GM12864 (cell line): Measurements from ENCODE around the gene TAF11.

ENCODE experiments used
- DNase-seq: peaks from one replicate; pipeline ENCODE4 v3.0.0-alpha.2; 2011; ENCODE audit warnings: low read depth
- H3K4me3 ChIP-seq: 2 replicates; pipeline ENCODE4 v1.5.1; 2011; ENCODE audit warnings: mild to moderate bottlenecking, low read depth, low read length, control low read depth
- TF ChIP-seq, protein P1 (sequence below): IDR thresholded peaks from 2 replicates; pipeline ENCODE4 v1.5.1; 2011; ENCODE audit warnings: low read depth, mild to moderate bottlenecking, moderate library complexity, low read length, control low read depth, inconsistent platforms; ENCODE audit errors: missing control alignments

TAF11 gene

GRCh38 chr6:34836008-34836407 is 51.8 kb downstream of the TAF11 start:
- no peak for DNase-seq
- no peak overlapping the region for H3K4me3 ChIP-seq
- TF ChIP-seq, protein P1, sequence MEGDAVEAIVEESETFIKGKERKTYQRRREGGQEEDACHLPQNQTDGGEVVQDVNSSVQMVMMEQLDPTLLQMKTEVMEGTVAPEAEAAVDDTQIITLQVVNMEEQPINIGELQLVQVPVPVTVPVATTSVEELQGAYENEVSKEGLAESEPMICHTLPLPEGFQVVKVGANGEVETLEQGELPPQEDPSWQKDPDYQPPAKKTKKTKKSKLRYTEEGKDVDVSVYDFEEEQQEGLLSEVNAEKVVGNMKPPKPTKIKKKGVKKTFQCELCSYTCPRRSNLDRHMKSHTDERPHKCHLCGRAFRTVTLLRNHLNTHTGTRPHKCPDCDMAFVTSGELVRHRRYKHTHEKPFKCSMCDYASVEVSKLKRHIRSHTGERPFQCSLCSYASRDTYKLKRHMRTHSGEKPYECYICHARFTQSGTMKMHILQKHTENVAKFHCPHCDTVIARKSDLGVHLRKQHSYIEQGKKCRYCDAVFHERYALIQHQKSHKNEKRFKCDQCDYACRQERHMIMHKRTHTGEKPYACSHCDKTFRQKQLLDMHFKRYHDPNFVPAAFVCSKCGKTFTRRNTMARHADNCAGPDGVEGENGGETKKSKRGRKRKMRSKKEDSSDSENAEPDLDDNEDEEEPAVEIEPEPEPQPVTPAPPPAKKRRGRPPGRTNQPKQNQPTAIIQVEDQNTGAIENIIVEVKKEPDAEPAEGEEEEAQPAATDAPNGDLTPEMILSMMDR = no peak

GRCh38 chr6:34834789-34835518 is 52.9 kb downstream of the TAF11 start:
- TF ChIP-seq, protein P1 = no peak
- H3K4me3 ChIP-seq = no peak overlapping the region
- DNase-seq = no peak

DNA sequence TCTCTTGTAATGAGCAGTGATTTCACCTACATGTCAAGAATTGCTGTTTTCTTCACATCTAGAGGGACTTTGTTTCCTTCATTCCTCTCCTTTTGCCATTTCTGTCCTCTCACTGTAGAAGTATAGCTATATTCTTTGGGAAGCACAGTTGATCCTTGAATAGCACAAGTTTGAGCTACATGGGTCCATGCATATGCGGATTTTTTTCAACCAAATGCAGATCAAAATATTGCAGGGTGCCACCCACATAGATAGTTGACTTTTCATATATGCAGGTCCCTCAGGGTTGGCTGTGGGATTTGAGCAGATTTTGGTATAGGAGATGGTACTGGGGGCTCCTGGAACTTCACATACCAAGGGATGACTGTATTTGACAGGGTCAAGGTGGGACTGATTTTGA is 54.9 kb downstream of the TAF11 start:
- no peak overlapping the region for H3K4me3 ChIP-seq
- TF ChIP-seq, protein P1 = no peak

GRCh38 chr6:34829137-34829536 is 58.7 kb downstream of the TAF11 start:
- DNase-seq = no peak
- no peak overlapping the region for H3K4me3 ChIP-seq
- TF ChIP-seq, protein P1 = no peak

More for the DNA sequence above, 54.9 kb downstream of the TAF11 start:
- no peak for DNase-seq
